ENCODE data around the gene CNNM3.

Gene CNNM3

GRCh38 chr2:96828874-96829273 lies 12.8 kb downstream of the CNNM3 start:
- no peaks in the 10 kb centered on the region for H3K9me3 ChIP-seq (ENCODE audit: control insufficient read depth, low read length)
- H3K4me1 ChIP-seq (ENCODE audit: control insufficient read depth, insufficient read depth, low read length, poor library complexity, severe bottlenecking), result no peaks in the 10 kb centered on the region
- no peaks in the 10 kb centered on the region for H3K27me3 ChIP-seq (replicated peaks; ENCODE audit: control insufficient read depth, insufficient read depth, low read length, poor library complexity, severe bottlenecking)
- no peak for DNase-seq
- no peak overlapping the region for H3K4me3 ChIP-seq (ENCODE audit: insufficient read depth, low read depth, low read length, poor library complexity, severe bottlenecking)
- H3K27ac ChIP-seq (ENCODE audit: insufficient read depth, low read length, poor library complexity, severe bottlenecking), result no peak overlapping the region
- H3K36me3 ChIP-seq (ENCODE audit: control insufficient read depth, insufficient read depth, low read length), result peaks cover 87% of the 10 kb centered on the region

- peaks cover 78% of the 10 kb centered on the region for H3K36me3 ChIP-seq (ENCODE audit: control insufficient read depth, insufficient read depth, low read length)
Measured at GRCh38 chr2:96830044-96830562, 14.0 kb downstream of the CNNM3 start.

GRCh38 chr2:96831679-96832078 lies 15.6 kb downstream of the CNNM3 start:
- no peaks in the 10 kb centered on the region for H3K27me3 ChIP-seq (replicated peaks; ENCODE audit: control insufficient read depth, insufficient read depth, low read length, poor library complexity, severe bottlenecking)
- H3K36me3 ChIP-seq (ENCODE audit: control insufficient read depth, insufficient read depth, low read length), result peaks cover 64% of the 10 kb centered on the region
- DNase-seq, result no peak
- no peaks in the 10 kb centered on the region for H3K9me3 ChIP-seq (ENCODE audit: control insufficient read depth, low read length)
- H3K4me1 ChIP-seq (ENCODE audit: control insufficient read depth, insufficient read depth, low read length, poor library complexity, severe bottlenecking), result no peaks in the 10 kb centered on the region
- no peak overlapping the region for H3K4me3 ChIP-seq (ENCODE audit: insufficient read depth, low read depth, low read length, poor library complexity, severe bottlenecking)
- no peak overlapping the region for H3K27ac ChIP-seq (ENCODE audit: insufficient read depth, low read length, poor library complexity, severe bottlenecking)

More at GRCh38 chr2:96830044-96830562, 14.0 kb downstream of the CNNM3 start:
- no peak for DNase-seq
- Histone ChIP-seq H3K4me3 (ENCODE audit: insufficient read depth, low read depth, low read length, poor library complexity, severe bottlenecking) (no peak overlapping the region), H3K27ac (ENCODE audit: insufficient read depth, low read length, poor library complexity, severe bottlenecking) (no peak overlapping the region), H3K9me3 (ENCODE audit: control insufficient read depth, low read length) (no peaks in the 10 kb centered on the region), H3K27me3 (replicated peaks; ENCODE audit: control insufficient read depth, insufficient read depth, low read length, poor library complexity, severe bottlenecking) (no peaks in the 10 kb centered on the region), H3K4me1 (ENCODE audit: control insufficient read depth, insufficient read depth, low read length, poor library complexity, severe bottlenecking) (no peaks in the 10 kb centered on the region)

- Histone ChIP-seq H3K27me3 (replicated peaks; ENCODE audit: control insufficient read depth, insufficient read depth, low read length, poor library complexity, severe bottlenecking) (no peaks in the 10 kb centered on the region), H3K4me3 (ENCODE audit: insufficient read depth, low read depth, low read length, poor library complexity, severe bottlenecking) (no peak overlapping the region), H3K27ac (ENCODE audit: insufficient read depth, low read length, poor library complexity, severe bottlenecking) (no peak overlapping the region), H3K4me1 (ENCODE audit: control insufficient read depth, insufficient read depth, low read length, poor library complexity, severe bottlenecking) (no peaks in the 10 kb centered on the region), H3K36me3 (ENCODE audit: control insufficient read depth, insufficient read depth, low read length) (peaks cover 58% of the 10 kb centered on the region), H3K9me3 (ENCODE audit: control insufficient read depth, low read length) (no peaks in the 10 kb centered on the region)
- no peak for DNase-seq
Measured at GRCh38 chr2:96832408-96832753, 16.3 kb downstream of the CNNM3 start.

DNA sequence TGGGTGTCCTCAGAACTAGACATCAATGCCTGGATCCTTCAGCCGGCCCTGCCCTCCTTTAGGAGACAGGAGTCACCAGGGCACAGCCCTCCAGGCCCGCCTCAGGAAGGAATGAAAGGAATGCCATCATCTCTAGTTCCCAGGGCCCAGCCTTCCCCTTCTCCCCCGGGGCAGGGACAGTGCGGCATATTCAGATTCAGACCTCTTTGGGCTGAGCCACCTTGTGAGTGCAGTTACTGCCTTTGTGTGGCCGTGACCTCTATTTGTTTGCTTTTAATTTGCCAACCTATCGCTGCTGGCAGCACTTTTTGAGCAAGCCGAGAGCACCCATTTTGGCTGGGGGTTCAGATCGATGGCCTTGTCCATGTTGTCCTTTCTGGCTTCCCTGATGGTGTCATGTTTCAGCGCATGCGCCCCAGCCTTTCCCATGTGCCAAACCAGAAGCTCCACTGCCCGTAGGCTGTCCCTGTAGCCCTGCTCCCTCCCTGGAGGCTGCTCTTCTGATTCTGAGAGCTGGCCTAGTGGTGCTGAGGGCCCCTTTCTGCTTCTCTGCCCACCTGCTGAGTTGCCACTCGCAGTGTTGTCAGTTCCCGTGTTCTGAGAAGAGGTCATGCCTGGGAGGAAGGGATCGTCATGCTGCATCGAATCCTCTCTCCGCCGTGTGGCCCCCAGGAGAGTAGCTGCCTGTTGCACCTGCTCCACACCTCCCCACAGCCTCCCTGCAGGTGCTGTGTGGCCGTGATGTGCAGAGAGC lies 16.9 kb downstream of the CNNM3 start:
- Histone ChIP-seq H3K36me3 (ENCODE audit: control insufficient read depth, insufficient read depth, low read length) (peaks cover 53% of the 10 kb centered on the region), H3K4me3 (ENCODE audit: insufficient read depth, low read depth, low read length, poor library complexity, severe bottlenecking) (no peak overlapping the region), H3K27me3 (replicated peaks; ENCODE audit: control insufficient read depth, insufficient read depth, low read length, poor library complexity, severe bottlenecking) (no peaks in the 10 kb centered on the region), H3K4me1 (ENCODE audit: control insufficient read depth, insufficient read depth, low read length, poor library complexity, severe bottlenecking) (no peaks in the 10 kb centered on the region), H3K27ac (ENCODE audit: insufficient read depth, low read length, poor library complexity, severe bottlenecking) (no peak overlapping the region), H3K9me3 (ENCODE audit: control insufficient read depth, low read length) (no peaks in the 10 kb centered on the region)
- no peak for DNase-seq

GRCh38 chr2:96835830-96836229 lies 19.8 kb downstream of the CNNM3 start:
- peaks cover 18% of the 10 kb centered on the region for H3K4me1 ChIP-seq (ENCODE audit: control insufficient read depth, insufficient read depth, low read length, poor library complexity, severe bottlenecking)
- peaks cover 27% of the 10 kb centered on the region for H3K36me3 ChIP-seq (ENCODE audit: control insufficient read depth, insufficient read depth, low read length)
- H3K27me3 ChIP-seq (replicated peaks; ENCODE audit: control insufficient read depth, insufficient read depth, low read length, poor library complexity, severe bottlenecking), result no peaks in the 10 kb centered on the region
- no peaks in the 10 kb centered on the region for H3K9me3 ChIP-seq (ENCODE audit: control insufficient read depth, low read length)
- DNase-seq, result no peak
- H3K27ac ChIP-seq (ENCODE audit: insufficient read depth, low read length, poor library complexity, severe bottlenecking), result no peak overlapping the region
- H3K4me3 ChIP-seq (ENCODE audit: insufficient read depth, low read depth, low read length, poor library complexity, severe bottlenecking), result no peak overlapping the region

GRCh38 chr2:96837575-96837974 lies 21.5 kb downstream of the CNNM3 start:
- DNase-seq, result no peak
- Histone ChIP-seq H3K27me3 (replicated peaks; ENCODE audit: control insufficient read depth, insufficient read depth, low read length, poor library complexity, severe bottlenecking) (no peaks in the 10 kb centered on the region), H3K27ac (ENCODE audit: insufficient read depth, low read length, poor library complexity, severe bottlenecking) (no peak overlapping the region), H3K9me3 (ENCODE audit: control insufficient read depth, low read length) (no peaks in the 10 kb centered on the region), H3K4me3 (ENCODE audit: insufficient read depth, low read depth, low read length, poor library complexity, severe bottlenecking) (no peak overlapping the region), H3K36me3 (ENCODE audit: control insufficient read depth, insufficient read depth, low read length) (peaks cover 9% of the 10 kb centered on the region), H3K4me1 (ENCODE audit: control insufficient read depth, insufficient read depth, low read length, poor library complexity, severe bottlenecking) (peaks cover 18% of the 10 kb centered on the region)

DNA sequence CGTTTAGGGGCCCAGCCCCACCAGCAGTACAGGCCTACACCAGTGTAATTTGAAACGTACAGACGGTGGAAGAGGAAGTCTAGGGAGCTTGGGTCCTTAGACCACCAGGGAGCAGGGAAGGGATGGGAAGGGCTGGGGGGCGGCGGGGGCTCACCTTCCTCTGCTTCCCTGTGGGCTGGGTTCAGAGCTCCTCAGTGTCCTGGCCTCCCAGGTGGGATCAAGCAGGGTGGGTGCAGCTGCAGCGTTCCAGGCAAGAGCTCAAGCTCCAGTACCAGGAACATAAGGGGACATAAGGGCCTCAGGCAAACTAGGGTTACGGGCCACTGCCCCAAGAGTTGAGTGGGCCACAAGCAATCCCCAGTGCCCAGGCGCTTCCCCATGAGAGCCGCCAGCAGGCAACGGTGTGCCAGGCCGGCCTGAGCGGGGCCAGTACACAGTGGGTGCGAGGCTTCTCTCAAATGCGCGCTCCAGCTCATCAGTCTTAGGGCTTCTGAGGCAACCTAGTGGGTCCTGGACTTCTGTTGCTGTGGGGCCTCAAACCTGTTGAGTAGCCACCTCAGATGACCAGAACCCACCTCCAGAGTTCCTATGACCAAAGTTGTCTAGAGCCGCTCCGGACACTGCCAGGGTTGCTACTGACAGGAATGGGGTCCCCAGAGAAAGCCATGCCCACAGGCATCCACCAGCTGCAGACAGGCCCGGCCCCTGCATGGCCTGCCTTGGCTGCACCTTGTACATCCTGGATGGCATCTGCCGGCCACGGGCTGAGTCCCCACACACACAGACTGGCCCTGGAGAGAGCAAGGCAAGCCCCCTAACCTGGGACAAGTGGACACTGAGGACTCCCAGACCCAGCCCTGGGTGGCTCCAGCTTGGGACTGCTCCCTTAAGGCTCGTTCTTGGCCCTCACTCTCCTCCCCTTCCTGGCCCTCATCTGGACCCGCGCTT lies 22.6 kb downstream of the CNNM3 start:
- peaks cover under 1% of the 10 kb centered on the region for H3K36me3 ChIP-seq (ENCODE audit: control insufficient read depth, insufficient read depth, low read length)
- peaks cover 18% of the 10 kb centered on the region for H3K4me1 ChIP-seq (ENCODE audit: control insufficient read depth, insufficient read depth, low read length, poor library complexity, severe bottlenecking)
- no peaks in the 10 kb centered on the region for H3K9me3 ChIP-seq (ENCODE audit: control insufficient read depth, low read length)
- H3K4me3 ChIP-seq (ENCODE audit: insufficient read depth, low read depth, low read length, poor library complexity, severe bottlenecking), result peak overlapping the region; percentile 38
- peak overlapping the region; percentile 56 for H3K27ac ChIP-seq (ENCODE audit: insufficient read depth, low read length, poor library complexity, severe bottlenecking)
- DNase-seq, result no peak
- no peaks in the 10 kb centered on the region for H3K27me3 ChIP-seq (replicated peaks; ENCODE audit: control insufficient read depth, insufficient read depth, low read length, poor library complexity, severe bottlenecking)

GRCh38 chr2:96839293-96839874 lies 23.3 kb downstream of the CNNM3 start:
- Histone ChIP-seq H3K27me3 (replicated peaks; ENCODE audit: control insufficient read depth, insufficient read depth, low read length, poor library complexity, severe bottlenecking) (no peaks in the 10 kb centered on the region), H3K27ac (ENCODE audit: insufficient read depth, low read length, poor library complexity, severe bottlenecking) (peak overlapping the region; percentile 56), H3K9me3 (ENCODE audit: control insufficient read depth, low read length) (no peaks in the 10 kb centered on the region), H3K4me3 (ENCODE audit: insufficient read depth, low read depth, low read length, poor library complexity, severe bottlenecking) (peak overlapping the region; percentile 38), H3K4me1 (ENCODE audit: control insufficient read depth, insufficient read depth, low read length, poor library complexity, severe bottlenecking) (peaks cover 18% of the 10 kb centered on the region), H3K36me3 (ENCODE audit: control insufficient read depth, insufficient read depth, low read length) (peaks cover under 1% of the 10 kb centered on the region)
- DNase-seq, result peak; percentile 66 to 74 (median 74)

Data from effector memory CD4-positive, alpha-beta T cell (primary cell).